ENCODE data around the gene SH3BP5L. TPM values are rescaled to one million over a fixed set of nuclear protein-coding genes. Genes with fewer than 3 reads are reported as not detected.

Gene SH3BP5L
- total and polyA plus RNA-seq, 10 of the 15 experiments (the other 5 are each of a cell fraction or from before 2014, with no cell fraction given) = 1.1 to 22.8 (median 10.9) TPM

DNA sequence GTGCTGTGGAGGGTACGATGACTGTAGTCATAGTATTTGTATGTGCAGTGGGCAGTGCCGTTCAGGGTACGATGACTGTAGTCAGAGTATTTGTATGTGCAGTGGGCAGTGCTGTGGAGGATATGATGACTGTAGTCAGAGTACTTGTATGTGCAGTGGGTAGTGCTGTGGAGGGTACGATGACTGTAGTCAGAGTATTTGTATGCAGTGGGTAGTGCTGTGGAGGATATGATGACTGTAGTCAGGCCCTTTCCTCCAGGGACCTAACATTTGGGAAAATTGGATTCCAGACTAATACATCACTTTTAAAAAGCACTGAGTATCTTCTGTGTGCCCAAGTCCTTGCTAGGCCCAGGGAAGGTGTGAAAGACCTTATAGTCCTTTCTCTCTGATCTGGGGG, 15.2 kb upstream of the SH3BP5L start (continued):
- TF ChIP-seq, protein P1, sequence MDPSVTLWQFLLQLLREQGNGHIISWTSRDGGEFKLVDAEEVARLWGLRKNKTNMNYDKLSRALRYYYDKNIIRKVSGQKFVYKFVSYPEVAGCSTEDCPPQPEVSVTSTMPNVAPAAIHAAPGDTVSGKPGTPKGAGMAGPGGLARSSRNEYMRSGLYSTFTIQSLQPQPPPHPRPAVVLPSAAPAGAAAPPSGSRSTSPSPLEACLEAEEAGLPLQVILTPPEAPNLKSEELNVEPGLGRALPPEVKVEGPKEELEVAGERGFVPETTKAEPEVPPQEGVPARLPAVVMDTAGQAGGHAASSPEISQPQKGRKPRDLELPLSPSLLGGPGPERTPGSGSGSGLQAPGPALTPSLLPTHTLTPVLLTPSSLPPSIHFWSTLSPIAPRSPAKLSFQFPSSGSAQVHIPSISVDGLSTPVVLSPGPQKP (IDR thresholded peaks at IDR 0.05; ENCODE audit: low read depth, low read length) = no peak
- TF ChIP-seq SP1 (IDR thresholded peaks at IDR 0.05; ENCODE audit: low read depth, low read length) = no peak
- TF ChIP-seq SUZ12 (IDR thresholded peaks at IDR 0.05; ENCODE audit: unreplicated experiment) = no peak
- no peak for TF ChIP-seq PAX5 (IDR thresholded peaks at IDR 0.05; ENCODE audit: borderline replicate concordance, low read depth, low read length)
- TF ChIP-seq, protein P2, sequence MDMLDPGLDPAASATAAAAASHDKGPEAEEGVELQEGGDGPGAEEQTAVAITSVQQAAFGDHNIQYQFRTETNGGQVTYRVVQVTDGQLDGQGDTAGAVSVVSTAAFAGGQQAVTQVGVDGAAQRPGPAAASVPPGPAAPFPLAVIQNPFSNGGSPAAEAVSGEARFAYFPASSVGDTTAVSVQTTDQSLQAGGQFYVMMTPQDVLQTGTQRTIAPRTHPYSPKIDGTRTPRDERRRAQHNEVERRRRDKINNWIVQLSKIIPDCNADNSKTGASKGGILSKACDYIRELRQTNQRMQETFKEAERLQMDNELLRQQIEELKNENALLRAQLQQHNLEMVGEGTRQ (IDR thresholded peaks at IDR 0.05; ENCODE audit: borderline replicate concordance, low read depth, low read length) = no peak
- TF ChIP-seq ESRRA (IDR thresholded peaks at IDR 0.05; ENCODE audit: low read length) = no peak

DNA sequence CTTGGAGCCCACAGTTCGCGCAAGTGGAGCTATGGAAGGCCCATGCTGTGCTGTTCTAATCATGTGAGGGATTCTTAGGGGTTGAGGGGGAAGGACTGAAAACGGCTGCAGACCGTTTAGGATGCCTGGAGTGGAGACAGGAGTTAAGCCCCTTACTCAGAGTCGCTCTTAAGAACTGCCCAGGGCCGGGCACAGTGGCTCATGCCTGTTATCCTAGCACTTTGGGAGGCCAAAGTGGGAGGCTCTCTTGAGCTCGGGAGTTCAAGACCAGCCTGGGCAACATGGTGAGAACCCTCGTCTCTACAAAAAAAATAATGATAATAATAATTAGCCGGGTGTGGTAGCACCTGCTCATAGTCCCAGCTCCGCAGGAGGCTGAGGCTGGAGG, 13.4 kb upstream of the SH3BP5L start:
- Histone ChIP-seq H3K36me3 (ENCODE audit: control insufficient read depth in 2 of 2, insufficient read depth in 2 of 2, low read length in 1 of 2) (0 out of 4 replicates have a peak, but pooled peaks cover 0 to 1% of the 10 kb centered on the region in 2 experiments), H4K20me1 (ENCODE audit: control insufficient read depth, insufficient read depth) (no peaks in the 10 kb centered on the region), H3K27ac (ENCODE audit: control insufficient read depth, insufficient read depth) (peak overlapping the region; percentile 96), H2AFZ (ENCODE audit: control insufficient read depth, low read depth, low read length) (peak overlapping the region; percentile 95), H3K4me1 (ENCODE audit: control insufficient read depth, insufficient read depth, low read length) (peaks cover 14% of the 10 kb centered on the region), H3K9ac (ENCODE audit: control insufficient read depth, insufficient read depth, low read length) (peak overlapping the region; percentile 93), H3K9me3 (replicated peaks; ENCODE audit: control insufficient read depth, insufficient read depth, low read length) (no peaks in the 10 kb centered on the region), H3K79me2 (ENCODE audit: control insufficient read depth, insufficient read depth, low read length) (peaks cover 43% of the 10 kb centered on the region), H3K4me2 (ENCODE audit: control insufficient read depth, insufficient read depth) (peak overlapping the region; percentile 87), H3K4me3 (peak overlapping the region; percentile 92), H3K27me3 (replicated peaks in 1 of 2; ENCODE audit: control insufficient read depth in 2 of 2, insufficient read depth in 2 of 2, low read length in 1 of 2) (no peaks in the 10 kb centered on the region)
- DNase-seq (ENCODE audit: low read depth, low spot score) (no peak), ATAC-seq (no peak), FAIRE-seq (no peak)
- WGBS (ENCODE audit: insufficient coverage, insufficient replicate concordance, low lambda C conversion rate, missing lambda C conversion rate) = 0% methylated on average over 10 of the region's 10 CpGs
- in situ Hi-C loops (cut with MboI) = no loop called here
- TF ChIP-seq ZNF384 (IDR thresholded peaks at IDR 0.05; ENCODE audit: borderline replicate concordance, low read depth, low read length) (no peak), ASH2L (IDR thresholded peaks at IDR 0.05; ENCODE audit: borderline replicate concordance, low read depth) (no peak), BMI1 (IDR thresholded peaks at IDR 0.05; ENCODE audit: borderline replicate concordance) (no peak), CHD1 (IDR thresholded peaks at IDR 0.05; ENCODE audit: low read depth, low read length) (no peak), IKZF1 (conservative IDR thresholded peaks at IDR 0.05) (no peak), ZNF274 (IDR thresholded peaks at IDR 0.05; ENCODE audit: insufficient read depth, insufficient read length) (no peak), POU2F2 (IDR thresholded peaks at IDR 0.05; ENCODE audit: borderline replicate concordance, low read depth, low read length) (no peak), MTA2 (IDR thresholded peaks at IDR 0.05; ENCODE audit: low read depth) (peak; percentile 2; the same call in 1 of the 2 replicates), RAD51 (IDR thresholded peaks at IDR 0.05) (0 out of 2 replicates have a peak, but pooled peaks have one; percentile 28), SUPT20H (IDR thresholded peaks at IDR 0.05; ENCODE audit: borderline replicate concordance, control insufficient read depth, low read depth, low read length) (no peak)
- TF ChIP-seq, protein P3, sequence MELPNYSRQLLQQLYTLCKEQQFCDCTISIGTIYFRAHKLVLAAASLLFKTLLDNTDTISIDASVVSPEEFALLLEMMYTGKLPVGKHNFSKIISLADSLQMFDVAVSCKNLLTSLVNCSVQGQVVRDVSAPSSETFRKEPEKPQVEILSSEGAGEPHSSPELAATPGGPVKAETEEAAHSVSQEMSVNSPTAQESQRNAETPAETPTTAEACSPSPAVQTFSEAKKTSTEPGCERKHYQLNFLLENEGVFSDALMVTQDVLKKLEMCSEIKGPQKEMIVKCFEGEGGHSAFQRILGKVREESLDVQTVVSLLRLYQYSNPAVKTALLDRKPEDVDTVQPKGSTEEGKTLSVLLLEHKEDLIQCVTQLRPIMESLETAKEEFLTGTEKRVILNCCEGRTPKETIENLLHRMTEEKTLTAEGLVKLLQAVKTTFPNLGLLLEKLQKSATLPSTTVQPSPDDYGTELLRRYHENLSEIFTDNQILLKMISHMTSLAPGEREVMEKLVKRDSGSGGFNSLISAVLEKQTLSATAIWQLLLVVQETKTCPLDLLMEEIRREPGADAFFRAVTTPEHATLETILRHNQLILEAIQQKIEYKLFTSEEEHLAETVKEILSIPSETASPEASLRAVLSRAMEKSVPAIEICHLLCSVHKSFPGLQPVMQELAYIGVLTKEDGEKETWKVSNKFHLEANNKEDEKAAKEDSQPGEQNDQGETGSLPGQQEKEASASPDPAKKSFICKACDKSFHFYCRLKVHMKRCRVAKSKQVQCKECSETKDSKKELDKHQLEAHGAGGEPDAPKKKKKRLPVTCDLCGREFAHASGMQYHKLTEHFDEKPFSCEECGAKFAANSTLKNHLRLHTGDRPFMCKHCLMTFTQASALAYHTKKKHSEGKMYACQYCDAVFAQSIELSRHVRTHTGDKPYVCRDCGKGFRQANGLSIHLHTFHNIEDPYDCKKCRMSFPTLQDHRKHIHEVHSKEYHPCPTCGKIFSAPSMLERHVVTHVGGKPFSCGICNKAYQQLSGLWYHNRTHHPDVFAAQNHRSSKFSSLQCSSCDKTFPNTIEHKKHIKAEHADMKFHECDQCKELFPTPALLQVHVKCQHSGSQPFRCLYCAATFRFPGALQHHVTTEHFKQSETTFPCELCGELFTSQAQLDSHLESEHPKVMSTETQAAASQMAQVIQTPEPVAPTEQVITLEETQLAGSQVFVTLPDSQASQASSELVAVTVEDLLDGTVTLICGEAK (IDR thresholded peaks at IDR 0.05; ENCODE audit: borderline replicate concordance) = peak; percentile 11; the same call in 1 of the 2 replicates
- ChIA-PET SMC1A (ENCODE audit: uncharacterized antibody, unreplicated experiment) (interaction anchor here (0.5 to 5.2 kb wide), 8 partner anchors 12 to 599 kb away, joined by 3 to 48 read pairs (median 5); partner anchors contain the start of genes SH3BP5L and ZNF692), CTCF (interaction anchor here (0.7 to 5.1 kb wide), 8 partner anchors 12 to 64 kb away, joined by 3 to 79 read pairs (median 6); partner anchors contain the start of genes SH3BP5L and ZNF692), POLR2A (interaction anchor here (1.0 to 4.5 kb wide), 8 partner anchors 12 to 34 kb away, joined by 4 to 83 read pairs (median 10); partner anchors contain the start of genes SH3BP5L and ZNF692), RAD21 (ENCODE audit: unreplicated experiment) (interaction anchor here (0.7 to 5.3 kb wide), 8 partner anchors 12 to 150 kb away, joined by 3 to 46 read pairs (median 5); partner anchors contain the start of genes SH3BP5L and ZNF692)
- BruUV-seq (replicated peaks) = TSS peak; percentile 79
- intact Hi-C loops (cut with micrococcal nuclease; ENCODE audit: unreplicated experiment) = no loop called here
